IMR-90 (cell line): ENCODE results near the gene FALEC. TPM values are rescaled to one million over a fixed set of nuclear protein-coding genes. Genes with fewer than 3 reads are reported as not detected.

Source experiments
- ATAC-seq: fragments of 200-7000 bp; cut with Tn5 transposase; 2 replicates; pipeline ENCODE4 v1.9.1; 2020; ENCODE audit warnings: low read depth, mild to moderate bottlenecking, moderate library complexity
- BruUV-seq: library from RNA; stranded (reverse); fragments of 400-500 nt; replicated peaks from 2 replicates; lab custom pipeline; 2021; lab: Mats Ljungman, UMichigan
- CTCF ChIA-PET: fragments of 300-600 bp; formaldehyde crosslinking; extraction: SDS; loops from one replicate; lab custom pipeline; 2021; ENCODE audit warnings: antibody characterized with exemption; lab: Yijun Ruan, JAX
- POLR2A ChIA-PET: fragments of 300-600 bp; sonication (Branson Sonifier 250); formaldehyde crosslinking; loops from one replicate; lab custom pipeline; 2022; ENCODE audit warnings: antibody characterized with exemption; ENCODE audit not compliant: unreplicated experiment; lab: Charles Lee
- DNase-seq: peaks from one replicate; pipeline ENCODE4 v3.0.0; 2013
- H2AFZ ChIP-seq: replicated peaks from 2 replicates; pipeline ENCODE3; 2013; ENCODE audit warnings: low read length, mild to moderate bottlenecking; ENCODE audit not compliant: poor library complexity
- H2AK5ac ChIP-seq: 2 replicates; pipeline ENCODE4 v1.6.1; 2013; ENCODE audit warnings: low read depth, low read length, inconsistent platforms
- H2AK9ac ChIP-seq: replicated peaks from 2 replicates; pipeline ENCODE3; 2013; ENCODE audit warnings: mild to moderate bottlenecking, low read depth, low read length, moderate library complexity; ENCODE audit not compliant: poor library complexity
- H2BK120ac ChIP-seq: 2 replicates; pipeline ENCODE4 v1.6.1; 2013; ENCODE audit warnings: low read depth, low read length, inconsistent platforms
- H2BK15ac ChIP-seq: 3 replicates; pipeline ENCODE4 v1.6.1; 2013; ENCODE audit warnings: low read depth, low read length, inconsistent platforms
- H2BK20ac ChIP-seq: 2 replicates; pipeline ENCODE4 v1.6.1; 2013; ENCODE audit warnings: low read depth, mild to moderate bottlenecking, inconsistent platforms, low read length, moderate library complexity
- H2BK5ac ChIP-seq: 2 replicates; pipeline ENCODE4 v1.6.1; 2013; ENCODE audit warnings: mild to moderate bottlenecking, low read depth, low read length, inconsistent platforms; ENCODE audit not compliant: poor library complexity, severe bottlenecking
- H3K14ac ChIP-seq: replicated peaks from 2 replicates; pipeline ENCODE4 v1.6.1; 2013; ENCODE audit warnings: low read depth, low read length, inconsistent platforms
- H3K18ac ChIP-seq: 2 replicates; pipeline ENCODE4 v1.6.1; 2013; ENCODE audit warnings: low read depth, low read length, control low read depth
- H3K23ac ChIP-seq: 2 replicates; pipeline ENCODE4 v1.6.1; 2013; ENCODE audit warnings: low read depth, low read length, inconsistent platforms
- H3K27ac ChIP-seq: 2 replicates; pipeline ENCODE4 v1.5.1; 2013; ENCODE audit warnings: mild to moderate bottlenecking, control low read depth, low read length; ENCODE audit not compliant: insufficient read depth
- H3K27me3 ChIP-seq: 2 replicates; pipeline ENCODE4 v1.6.1; 2013; ENCODE audit warnings: low read length; ENCODE audit not compliant: control insufficient read depth, insufficient read depth
- H3K36me3 ChIP-seq: 2 replicates; pipeline ENCODE4 v1.6.1; 2013; ENCODE audit warnings: low read length, mixed read lengths; ENCODE audit not compliant: control insufficient read depth, insufficient read depth
- H3K4ac ChIP-seq: 2 replicates; pipeline ENCODE4 v1.6.1; 2013; ENCODE audit warnings: low read depth, low read length, inconsistent platforms
- H3K4me1 ChIP-seq: 2 replicates; pipeline ENCODE4 v1.6.1; 2013; ENCODE audit warnings: low read length, mixed read lengths; ENCODE audit not compliant: control insufficient read depth, insufficient read depth
- H3K4me2 ChIP-seq: 2 replicates; pipeline ENCODE4 v1.6.1; 2013; ENCODE audit warnings: low read depth, mild to moderate bottlenecking, control low read depth, low read length, moderate library complexity
- H3K4me3 ChIP-seq: 2 replicates; pipeline ENCODE4 v1.5.1; 2013; ENCODE audit warnings: low read depth, mild to moderate bottlenecking, control low read depth, low read length, moderate library complexity; ENCODE audit not compliant: insufficient read depth
- H3K56ac ChIP-seq: 2 replicates; pipeline ENCODE4 v1.6.1; 2013; ENCODE audit warnings: low read length, inconsistent platforms; ENCODE audit not compliant: insufficient read depth; ENCODE audit errors: extremely low read depth
- H3K79me1 ChIP-seq, 2 experiments: 2 replicates each; pipeline ENCODE4 v1.6.1; 2013; ENCODE audit warnings: low read length in 2 of 2, inconsistent platforms in 1 of 2, low read depth in 1 of 2
- H3K9ac ChIP-seq: 2 replicates; pipeline ENCODE4 v1.6.1; 2013; ENCODE audit warnings: low read depth, low read length, control low read depth
- H3K9me1 ChIP-seq: 2 replicates; pipeline ENCODE4 v1.6.1; 2013; ENCODE audit warnings: low read length, inconsistent platforms; ENCODE audit not compliant: insufficient read depth
- H3K9me3 ChIP-seq: 2 replicates; pipeline ENCODE4 v1.6.1; 2013; ENCODE audit warnings: low read length; ENCODE audit not compliant: control insufficient read depth, insufficient read depth
- H4K20me1 ChIP-seq: 2 replicates; pipeline ENCODE4 v1.6.1; 2013; ENCODE audit warnings: low read length, inconsistent platforms; ENCODE audit not compliant: insufficient read depth
- H4K5ac ChIP-seq: 2 replicates; pipeline ENCODE4 v1.6.1; 2013; ENCODE audit warnings: mild to moderate bottlenecking, low read depth, low read length, control low read depth
- H4K8ac ChIP-seq, 2 experiments: 2 replicates each; pipeline ENCODE4 v1.6.1; 2013; ENCODE audit warnings: low read depth in 2 of 2, low read length in 2 of 2, control low read depth in 1 of 2, inconsistent platforms in 1 of 2
- H4K91ac ChIP-seq: 2 replicates; pipeline ENCODE4 v1.6.1; 2013; ENCODE audit warnings: low read depth, low read length, inconsistent platforms; ENCODE audit not compliant: insufficient read depth
- CEBPB ChIP-seq: IDR thresholded peaks from 2 replicates; pipeline ENCODE4 v1.6.1; 2012; ENCODE audit warnings: low read depth, low read length, improper control_type of control experiment
- CHD1 ChIP-seq: IDR thresholded peaks from 2 replicates; pipeline ENCODE4 v1.6.1; 2012; ENCODE audit warnings: low read depth, low read length, improper control_type of control experiment
- FOS ChIP-seq: fragments of 150-350 bp; IDR thresholded peaks from 2 replicates; pipeline ENCODE4 v1.6.1; 2016; ENCODE audit warnings: low read depth, low read length
- MAFK ChIP-seq: IDR thresholded peaks from 2 replicates; pipeline ENCODE4 v1.6.1; 2012; ENCODE audit warnings: low read depth, low read length, improper control_type of control experiment
- MAZ ChIP-seq: IDR thresholded peaks from 2 replicates; pipeline ENCODE4 v1.6.1; 2012; ENCODE audit warnings: low read depth, mild to moderate bottlenecking, low read length, improper control_type of control experiment, moderate library complexity, borderline replicate concordance
- MXI1 ChIP-seq: IDR thresholded peaks from 2 replicates; pipeline ENCODE4 v1.6.1; 2012; ENCODE audit warnings: low read depth, mild to moderate bottlenecking, low read length, moderate library complexity, borderline replicate concordance
- NFE2L2 ChIP-seq: fragments of 150-350 bp; IDR thresholded peaks from 2 replicates; pipeline ENCODE4 v1.6.1; 2016; ENCODE audit warnings: low read depth, mild to moderate bottlenecking, low read length
- POLR2A ChIP-seq: IDR thresholded peaks from 2 replicates; pipeline ENCODE4 v1.6.1; 2012; ENCODE audit warnings: mild to moderate bottlenecking, low read depth, low read length
- RAD21 ChIP-seq: IDR thresholded peaks from 2 replicates; pipeline ENCODE4 v1.6.1; 2012; ENCODE audit warnings: low read length, improper control_type of control experiment
- WGBS, 2 experiments: methylation state at CpG; one replicate each; pipeline versions ENCODE4 v1.1.5 to v1.1.7; 2013; ENCODE audit warnings: missing lambda C conversion rate in 2 of 2; ENCODE audit not compliant: insufficient read length in 1 of 2; ENCODE audit errors: extremely low coverage in 2 of 2; 5-methylcytosine and 5-hydroxymethylcytosine counted together
- dilution Hi-C: fragments of 300-500 bp; cut with HindIII; formaldehyde crosslinking; loops from one replicate; pipeline ENCODE4 v1.14.3; 2018; ENCODE audit warnings: low sequenced_read_pairs; ENCODE audit not compliant: unreplicated experiment
- in situ Hi-C: fragments of 300-500 bp; cut with MboI; formaldehyde crosslinking; loops from 3 replicates; pipeline ENCODE4 v1.14.3; 2019; ENCODE audit warnings: low sequenced_read_pairs, inconsistent platforms, mixed read lengths
- intact Hi-C: fragments of 100-400 bp; cut with micrococcal nuclease; formaldehyde crosslinking; loops from 2 replicates; pipeline ENCODE4 v1.10.0; 2022
- polyA plus RNA-seq, 3 experiments: library from polyadenylated mRNA; depleted of rRNA; stranded (reverse); fragments of >200 nt; gene quantifications; 2 replicates each; pipeline ENCODE4 v1.2.3, GENCODE V29; 2012; ENCODE audit warnings: low replicate concordance in 1 of 3
- total RNA-seq: library from RNA; depleted of rRNA; stranded (reverse); fragments of >200 nt; gene quantifications from 2 replicates; pipeline ENCODE4 v1.2.3, GENCODE V29; 2012
- TF ChIP-seq, protein P1 (sequence below): fragments of 150-350 bp; IDR thresholded peaks from 2 replicates; pipeline ENCODE4 v1.6.1; 2017; ENCODE audit warnings: mild to moderate bottlenecking, antibody characterized with exemption, low read length, low read depth
- TF ChIP-seq, protein P2 (sequence below): fragments of 150-350 bp; IDR thresholded peaks from 2 replicates; pipeline ENCODE4 v1.6.1; 2016; ENCODE audit warnings: low read depth, mild to moderate bottlenecking, low read length, moderate library complexity, borderline replicate concordance
- TF ChIP-seq, protein P3 (sequence below): conservative IDR thresholded peaks from 2 replicates; pipeline ENCODE4 v1.5.1; 2012; ENCODE audit warnings: mild to moderate bottlenecking, low read depth, low read length, improper control_type of control experiment

The FALEC gene
- total and polyA plus RNA-seq, 2 of the 4 experiments (the other 2 are of a cell fraction): not detected

GRCh38 chr1:150486966-150487762, 28.4 kb upstream of the FALEC start, which contains the start of gene TARS2:
Gene TARS2, plus strand, starts transcription at chr1:150487419. Its CDS starts 32 bp downstream, at chr1:150487451.
- intact Hi-C loops (loop anchor here (1.0 to 5.0 kb wide), 4 partner anchors 45 to 134 kb away; partner anchors contain the start of gene ADAMTSL4), dilution Hi-C loops (no loop called here), in situ Hi-C loops (no loop called here)
- 0% methylated on average over 12 of the region's 30 CpGs; no CpG with 5 or more reads in 1 of the 2 experiments for WGBS, 2 experiments
- Histone ChIP-seq H3K9me1 (peaks cover 4% of the 10 kb centered on the region), H4K20me1 (no peaks in the 10 kb centered on the region), H3K4me3 (peak within 1 kb of the TSS; percentile 66), H3K18ac (peak within 1 kb of the TSS; percentile 90), H2BK20ac (peak within 1 kb of the TSS; percentile 65; the same call in 1 of the 2 replicates), H4K5ac (peak within 1 kb of the TSS; percentile 97), H2AK5ac (peak within 1 kb of the TSS; percentile 78), H3K9me3 (no peaks in the 10 kb centered on the region), H4K91ac (peak within 1 kb of the TSS; percentile 93), H2BK120ac (peak within 1 kb of the TSS; percentile 84; the same call in 1 of the 2 replicates), H3K14ac (peak within 1 kb of the TSS; percentile 98), H3K56ac (peak within 1 kb of the TSS; percentile 95), H3K27me3 (no peaks in the 10 kb centered on the region), H3K4me1 (no peaks in the 10 kb centered on the region; the same call in 1 of the 2 replicates), H3K36me3 (peaks cover 9% of the 10 kb centered on the region), H3K23ac (peak within 1 kb of the TSS; percentile 96), H4K8ac (peak within 1 kb of the TSS; percentile 88 to 98), H3K9ac (peak within 1 kb of the TSS; percentile 92), H3K79me1 (peaks cover 10 to 17% of the 10 kb centered on the region in 2 experiments), H2AFZ (peak within 1 kb of the TSS; percentile 97), H3K4me2 (peak within 1 kb of the TSS; percentile 90), H3K27ac (peak within 1 kb of the TSS; percentile 78), H2BK5ac (peak within 1 kb of the TSS; percentile 95), H2AK9ac (peak within 1 kb of the TSS; percentile 96), H2BK15ac (peak within 1 kb of the TSS; percentile 80; the same call in 2 of the 3 replicates), H3K4ac (peak within 1 kb of the TSS; percentile 95)
- DNase-seq (peak; percentile 99), ATAC-seq (peak; percentile 100)
- CTCF ChIA-PET: no interaction called here
- POLR2A ChIA-PET: interaction anchor here (0.6 kb wide), 1 partner anchor 13 kb away, joined by 3 read pairs; no protein-coding TSS in a partner anchor
- TSS peak; percentile 63 for BruUV-seq
- TF ChIP-seq, protein P1, sequence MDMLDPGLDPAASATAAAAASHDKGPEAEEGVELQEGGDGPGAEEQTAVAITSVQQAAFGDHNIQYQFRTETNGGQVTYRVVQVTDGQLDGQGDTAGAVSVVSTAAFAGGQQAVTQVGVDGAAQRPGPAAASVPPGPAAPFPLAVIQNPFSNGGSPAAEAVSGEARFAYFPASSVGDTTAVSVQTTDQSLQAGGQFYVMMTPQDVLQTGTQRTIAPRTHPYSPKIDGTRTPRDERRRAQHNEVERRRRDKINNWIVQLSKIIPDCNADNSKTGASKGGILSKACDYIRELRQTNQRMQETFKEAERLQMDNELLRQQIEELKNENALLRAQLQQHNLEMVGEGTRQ: no peak
- TF ChIP-seq MAFK: no peak
- no peak for TF ChIP-seq RAD21
- no peak for TF ChIP-seq CEBPB
- TF ChIP-seq POLR2A: peak; percentile 52; the same call in 1 of the 2 replicates
- no peak for TF ChIP-seq NFE2L2
- no peak for TF ChIP-seq MXI1
- TF ChIP-seq, protein P2, sequence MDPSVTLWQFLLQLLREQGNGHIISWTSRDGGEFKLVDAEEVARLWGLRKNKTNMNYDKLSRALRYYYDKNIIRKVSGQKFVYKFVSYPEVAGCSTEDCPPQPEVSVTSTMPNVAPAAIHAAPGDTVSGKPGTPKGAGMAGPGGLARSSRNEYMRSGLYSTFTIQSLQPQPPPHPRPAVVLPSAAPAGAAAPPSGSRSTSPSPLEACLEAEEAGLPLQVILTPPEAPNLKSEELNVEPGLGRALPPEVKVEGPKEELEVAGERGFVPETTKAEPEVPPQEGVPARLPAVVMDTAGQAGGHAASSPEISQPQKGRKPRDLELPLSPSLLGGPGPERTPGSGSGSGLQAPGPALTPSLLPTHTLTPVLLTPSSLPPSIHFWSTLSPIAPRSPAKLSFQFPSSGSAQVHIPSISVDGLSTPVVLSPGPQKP: no peak
- TF ChIP-seq, protein P3, sequence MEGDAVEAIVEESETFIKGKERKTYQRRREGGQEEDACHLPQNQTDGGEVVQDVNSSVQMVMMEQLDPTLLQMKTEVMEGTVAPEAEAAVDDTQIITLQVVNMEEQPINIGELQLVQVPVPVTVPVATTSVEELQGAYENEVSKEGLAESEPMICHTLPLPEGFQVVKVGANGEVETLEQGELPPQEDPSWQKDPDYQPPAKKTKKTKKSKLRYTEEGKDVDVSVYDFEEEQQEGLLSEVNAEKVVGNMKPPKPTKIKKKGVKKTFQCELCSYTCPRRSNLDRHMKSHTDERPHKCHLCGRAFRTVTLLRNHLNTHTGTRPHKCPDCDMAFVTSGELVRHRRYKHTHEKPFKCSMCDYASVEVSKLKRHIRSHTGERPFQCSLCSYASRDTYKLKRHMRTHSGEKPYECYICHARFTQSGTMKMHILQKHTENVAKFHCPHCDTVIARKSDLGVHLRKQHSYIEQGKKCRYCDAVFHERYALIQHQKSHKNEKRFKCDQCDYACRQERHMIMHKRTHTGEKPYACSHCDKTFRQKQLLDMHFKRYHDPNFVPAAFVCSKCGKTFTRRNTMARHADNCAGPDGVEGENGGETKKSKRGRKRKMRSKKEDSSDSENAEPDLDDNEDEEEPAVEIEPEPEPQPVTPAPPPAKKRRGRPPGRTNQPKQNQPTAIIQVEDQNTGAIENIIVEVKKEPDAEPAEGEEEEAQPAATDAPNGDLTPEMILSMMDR: 0 out of 2 replicates have a peak, but pooled peaks have one; percentile 12
- TF ChIP-seq CHD1: no peak
- peak; percentile 49; the same call in 1 of the 2 replicates for TF ChIP-seq MAZ
- no peak for TF ChIP-seq FOS
